Measurements from ENCODE around the gene MYO1D. TPM values are rescaled to one million over a fixed set of nuclear protein-coding genes. Genes with fewer than 3 reads are reported as not detected.

Gene MYO1D
- total and polyA plus RNA-seq, 9 donors: 20.9 to 62.2 (median 53.8) TPM

DNA sequence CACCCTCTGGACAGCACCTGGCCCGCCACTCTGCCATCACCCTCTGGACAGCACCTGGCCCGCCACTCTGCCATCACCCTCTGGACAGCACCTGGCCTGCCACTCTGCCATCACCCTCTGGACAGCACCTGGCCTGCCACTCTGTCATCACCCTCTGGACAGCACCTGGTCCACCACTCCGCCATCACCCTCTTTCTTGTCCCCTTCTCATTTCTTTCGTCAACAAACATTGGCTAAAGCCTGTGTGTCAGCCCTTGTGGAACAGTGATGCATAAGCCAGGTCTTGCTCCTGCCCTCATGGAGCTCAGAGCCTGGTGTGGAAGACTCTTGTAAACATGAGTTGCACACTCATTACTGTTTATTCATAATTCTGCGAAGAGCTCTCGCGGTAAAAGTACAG, 358.9 kb downstream of the MYO1D start:
- TF ChIP-seq EP300 (IDR thresholded peaks at IDR 0.05): no peak
- TF ChIP-seq CTCF (IDR thresholded peaks at IDR 0.05): no peak
- no peak for DNase-seq
- 91 to 94% (median 91%) methylated on average over 5 to 7 of the region's 7 CpGs for WGBS, 3 donors
- no peak overlapping the region for H3K27ac ChIP-seq
- no peaks in the 10 kb centered on the region for H3K9me3 ChIP-seq
- H3K4me3 ChIP-seq: no peak overlapping the region
- no peaks in the 10 kb centered on the region for H3K4me1 ChIP-seq (ENCODE audit: insufficient read depth)
- no peaks in the 10 kb centered on the region for H3K27me3 ChIP-seq
- no peaks in the 10 kb centered on the region for H3K36me3 ChIP-seq
- intact Hi-C loops (cut with DNase I): loop anchor here in 1 of 4 donors (10.0 kb wide), 1 partner anchor 107 kb away; no protein-coding TSS in a partner anchor

DNA sequence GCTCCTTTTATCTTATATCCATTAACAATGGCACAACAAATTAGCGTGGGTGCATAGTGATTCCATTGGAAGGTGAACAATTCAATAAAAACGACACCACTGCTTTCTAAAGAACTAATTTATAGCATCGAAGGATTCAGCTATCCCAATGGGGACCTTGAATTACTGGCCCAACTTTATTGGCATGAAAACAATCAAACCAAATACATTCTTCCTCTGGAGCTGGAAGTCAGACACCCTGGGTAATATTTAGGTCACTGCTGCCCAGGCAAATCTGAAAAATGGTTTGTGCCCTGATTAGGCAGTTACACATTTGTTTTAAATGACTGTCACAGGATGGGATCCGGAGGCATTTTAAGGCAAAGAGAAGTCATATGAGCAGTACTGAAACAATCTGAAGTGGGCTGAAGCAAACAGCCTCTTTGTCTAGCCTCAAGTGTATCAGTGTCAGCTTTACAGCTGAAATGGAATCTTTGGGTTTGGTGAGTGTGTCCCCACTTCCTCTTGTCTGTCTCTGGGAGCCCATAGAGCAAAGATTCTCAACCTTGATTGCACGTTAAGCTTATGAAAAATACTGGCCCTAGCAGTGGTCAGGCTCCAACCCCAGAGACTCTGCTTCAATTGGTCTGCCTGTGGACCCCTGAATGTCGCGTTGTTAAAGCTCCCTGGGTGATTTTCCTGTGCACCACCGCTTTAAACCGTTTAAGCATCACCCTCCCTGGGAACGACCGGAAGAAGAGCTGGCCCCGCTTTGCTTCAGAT, 359.8 kb downstream of the MYO1D start:
- Histone ChIP-seq H3K9me3 (no peaks in the 10 kb centered on the region), H3K36me3 (no peaks in the 10 kb centered on the region), H3K4me3 (no peak overlapping the region), H3K4me1 (ENCODE audit: insufficient read depth) (no peaks in the 10 kb centered on the region), H3K27ac (no peak overlapping the region), H3K27me3 (no peaks in the 10 kb centered on the region)
- DNase-seq: no peak
- intact Hi-C loops (cut with DNase I): loop anchor here in 1 of 4 donors (10.0 kb wide), 1 partner anchor 108 kb away; no protein-coding TSS in a partner anchor
- WGBS, 3 donors: 78 to 79% (median 78%) methylated on average over 12 of the region's 12 CpGs
- no peak for TF ChIP-seq POLR2A (IDR thresholded peaks at IDR 0.05)
- TF ChIP-seq EP300 (IDR thresholded peaks at IDR 0.05): no peak
- TF ChIP-seq CTCF (IDR thresholded peaks at IDR 0.05): no peak

- DNase-seq: no peak
- WGBS, 3 donors: 22 to 86% (median 73%) methylated on average over 2 of the region's 2 CpGs
These were observed 360.5 kb downstream of the MYO1D start for GRCh38 chr17:32516450-32516849.

More at GRCh38 chr17:32516450-32516849, 360.5 kb downstream of the MYO1D start:
- H3K9me3 ChIP-seq: no peaks in the 10 kb centered on the region
- no peaks in the 10 kb centered on the region for H3K36me3 ChIP-seq
- no peak for TF ChIP-seq EP300 (IDR thresholded peaks at IDR 0.05)
- no peak for TF ChIP-seq CTCF (IDR thresholded peaks at IDR 0.05)
- no peak for TF ChIP-seq POLR2A (IDR thresholded peaks at IDR 0.05)
- H3K4me3 ChIP-seq: no peak overlapping the region
- no peaks in the 10 kb centered on the region for H3K4me1 ChIP-seq (ENCODE audit: insufficient read depth)
- intact Hi-C loops (cut with DNase I): loop anchor here in 1 of 4 donors (10.0 kb wide), 1 partner anchor 108 kb away; no protein-coding TSS in a partner anchor
- H3K27me3 ChIP-seq: no peaks in the 10 kb centered on the region
- no peak overlapping the region for H3K27ac ChIP-seq
